ENCODE measurements around the gene TPRN. TPM values are rescaled to one million over a fixed set of nuclear protein-coding genes. Genes with fewer than 3 reads are reported as not detected.

The TPRN gene
- total RNA-seq, 1 experiment from 2014 or later: 20.3 TPM

- H3K36me3 Mint-ChIP-seq (ENCODE audit: insufficient read depth, unreplicated experiment): peaks cover 10% of the 10 kb centered on the region
- H3K4me1 Mint-ChIP-seq (ENCODE audit: low read depth, unreplicated experiment): peaks cover 7% of the 10 kb centered on the region
- H3K27ac Mint-ChIP-seq (ENCODE audit: unreplicated experiment): no peak overlapping the region
- H3K9me3 Mint-ChIP-seq (ENCODE audit: low read depth, unreplicated experiment): no peaks in the 10 kb centered on the region
- CTCF ChIA-PET: interaction anchor here (0.6 kb wide), 1 partner anchor 60 kb away, joined by 8 read pairs; no protein-coding TSS in a partner anchor
- intact Hi-C loops (cut with micrococcal nuclease; ENCODE audit: unreplicated experiment): no loop called here
- no peak for DNase-seq
- H3K27me3 Mint-ChIP-seq (ENCODE audit: unreplicated experiment): peaks cover 74% of the 10 kb centered on the region
- BruUV-seq (replicated peaks): no TSS peak
- TF ChIP-seq CTCF (IDR thresholded peaks at IDR 0.05; ENCODE audit: unreplicated experiment): no peak
- peak overlapping the region; percentile 28 for H3K4me3 Mint-ChIP-seq (ENCODE audit: low read depth, unreplicated experiment)
These were observed 36.7 kb downstream of the TPRN start for GRCh38 chr9:137163805-137164204.

GRCh38 chr9:137163365-137163715 is 37.2 kb downstream of the TPRN start:
- CTCF ChIA-PET: interaction anchor here (1.0 to 1.1 kb wide), 2 partner anchors 64 to 73 kb away, joined by 4 read pairs; partner anchors contain the start of gene RNF224
- intact Hi-C loops (cut with micrococcal nuclease; ENCODE audit: unreplicated experiment): no loop called here
- Mint-ChIP-seq H3K27me3 (ENCODE audit: unreplicated experiment) (peaks cover 79% of the 10 kb centered on the region), H3K4me1 (ENCODE audit: low read depth, unreplicated experiment) (peaks cover 12% of the 10 kb centered on the region), H3K36me3 (ENCODE audit: insufficient read depth, unreplicated experiment) (peaks cover 10% of the 10 kb centered on the region), H3K27ac (ENCODE audit: unreplicated experiment) (no peak overlapping the region), H3K9me3 (ENCODE audit: low read depth, unreplicated experiment) (no peaks in the 10 kb centered on the region), H3K4me3 (ENCODE audit: low read depth, unreplicated experiment) (peak overlapping the region; percentile 28)
- BruUV-seq (replicated peaks): no TSS peak
- TF ChIP-seq CTCF (IDR thresholded peaks at IDR 0.05; ENCODE audit: unreplicated experiment): no peak
- no peak for DNase-seq

- no TSS peak for BruUV-seq (replicated peaks)
These were observed 37.8 kb downstream of the TPRN start for GRCh38 chr9:137162505-137163364.

More at GRCh38 chr9:137162505-137163364, 37.8 kb downstream of the TPRN start:
- Mint-ChIP-seq H3K4me3 (ENCODE audit: low read depth, unreplicated experiment) (peak overlapping the region; percentile 28), H3K36me3 (ENCODE audit: insufficient read depth, unreplicated experiment) (peaks cover 10% of the 10 kb centered on the region), H3K9me3 (ENCODE audit: low read depth, unreplicated experiment) (no peaks in the 10 kb centered on the region), H3K27me3 (ENCODE audit: unreplicated experiment) (peaks cover 85% of the 10 kb centered on the region), H3K27ac (ENCODE audit: unreplicated experiment) (no peak overlapping the region), H3K4me1 (ENCODE audit: low read depth, unreplicated experiment) (peaks cover 14% of the 10 kb centered on the region)
- DNase-seq: no peak
- intact Hi-C loops (cut with micrococcal nuclease; ENCODE audit: unreplicated experiment): no loop called here
- CTCF ChIA-PET: interaction anchor here (0.7 to 1.1 kb wide), 4 partner anchors 60 to 74 kb away, joined by 4 to 5 read pairs (median 4); partner anchors contain the start of gene RNF224
- no peak for TF ChIP-seq CTCF (IDR thresholded peaks at IDR 0.05; ENCODE audit: unreplicated experiment)
